AG10803 (cell line): ENCODE results near the gene H3-3A.
A peak's percentile ranks its signal among the peaks of the same experiment; 100 is the strongest.

Experiments
- DNase-seq: peaks from one replicate; pipeline ENCODE4 v3.0.0; 2010; ENCODE audit warnings: low read depth
- H3K4me3 ChIP-seq: 2 replicates; pipeline ENCODE4 v1.5.1; 2011; ENCODE audit warnings: mild to moderate bottlenecking, low read length, control low read depth
- CTCF ChIP-seq: conservative IDR thresholded peaks from 2 replicates; pipeline ENCODE4 v1.5.1; 2011; ENCODE audit warnings: mild to moderate bottlenecking, low read length, control low read depth, inconsistent platforms

Gene H3-3A

GRCh38 chr1:226062558-226063223 lies at the start of gene H3-3A:
H3-3A (plus strand) TSS chr1:226062716; CDS start chr1:226064352, 1,636 bp downstream.
- peak within 1 kb of the TSS; percentile 82 for H3K4me3 ChIP-seq
- DNase-seq = peak; percentile 94
- no peak for TF ChIP-seq CTCF

DNA sequence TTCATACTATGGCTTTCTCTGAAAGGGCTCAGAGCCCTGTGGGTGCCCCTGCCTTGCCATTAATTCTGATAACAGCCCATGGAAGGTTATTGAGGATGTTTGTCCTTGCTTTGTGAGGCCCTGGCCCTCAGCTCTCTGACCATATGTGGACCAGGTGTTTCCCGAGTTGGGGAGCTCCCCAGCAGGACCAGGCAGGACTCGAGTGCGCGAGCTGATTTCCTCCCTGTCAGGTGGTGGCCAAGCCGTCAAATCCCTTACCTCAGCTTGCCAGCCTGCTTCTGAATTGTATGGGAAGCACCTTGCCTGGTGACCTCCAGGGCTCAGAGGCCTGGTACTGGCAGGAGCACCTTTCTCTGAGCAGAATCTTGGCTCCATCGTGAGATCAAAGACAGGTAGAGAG lies 45.4 kb upstream of the H3-3A start:
- DNase-seq = no peak
- no peak for TF ChIP-seq CTCF
- H3K4me3 ChIP-seq = no peak overlapping the region

GRCh38 chr1:226019572-226019971 lies 42.9 kb upstream of the H3-3A start:
- no peak overlapping the region for H3K4me3 ChIP-seq
- TF ChIP-seq CTCF = no peak
- DNase-seq = no peak

GRCh38 chr1:226021401-226021800 lies 41.1 kb upstream of the H3-3A start:
- TF ChIP-seq CTCF = no peak
- DNase-seq = no peak
- no peak overlapping the region for H3K4me3 ChIP-seq

DNA sequence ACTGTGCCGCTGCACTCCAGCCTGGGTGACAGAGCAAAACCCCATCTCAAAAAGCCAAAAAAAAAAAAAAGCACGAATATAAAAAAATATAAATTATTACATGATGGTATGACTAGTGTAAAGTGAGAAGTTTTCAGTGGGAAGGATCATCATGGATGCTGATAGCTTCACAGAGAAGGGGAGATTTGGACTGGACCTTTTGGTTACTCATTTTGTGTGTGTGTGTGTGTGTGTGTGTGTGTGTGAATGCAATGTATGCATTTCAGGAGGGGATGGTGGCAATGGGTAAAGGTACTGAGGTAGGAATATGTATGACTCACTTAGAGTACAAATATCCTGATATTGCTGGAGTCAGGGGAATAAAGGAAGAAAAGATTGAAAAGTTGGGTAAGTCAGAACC lies 40.7 kb upstream of the H3-3A start:
- no peak for TF ChIP-seq CTCF
- H3K4me3 ChIP-seq = no peak overlapping the region
- no peak for DNase-seq

DNA sequence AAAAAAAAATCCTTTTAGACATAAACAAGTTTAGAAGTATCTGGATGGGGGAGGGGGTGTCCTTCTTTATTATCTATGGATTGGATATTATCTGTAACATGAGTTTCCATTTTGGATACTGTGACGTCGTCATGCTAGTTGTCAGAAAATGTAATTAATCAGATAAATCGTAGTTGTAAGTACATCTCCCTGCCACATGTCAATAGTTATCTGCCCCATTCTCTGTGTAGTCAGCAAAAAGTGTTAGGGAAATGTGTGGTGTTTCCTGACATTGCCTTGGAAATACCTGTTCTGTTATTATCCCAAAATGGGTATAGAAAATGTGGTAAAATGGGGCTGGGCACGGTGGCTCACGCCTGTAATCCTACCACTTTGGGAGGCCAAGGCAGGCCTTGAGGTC lies 38.8 kb upstream of the H3-3A start:
- TF ChIP-seq CTCF = no peak
- no peak for DNase-seq
- no peak overlapping the region for H3K4me3 ChIP-seq

- peak; percentile 18 for DNase-seq
- no peak for TF ChIP-seq CTCF
- no peak overlapping the region for H3K4me3 ChIP-seq
Observed at GRCh38 chr1:226026833-226027232, 35.7 kb upstream of the H3-3A start.
